Mesodermal cell (in vitro differentiated cells): ENCODE results near the gene FGGY.

Experiments used
- H3K27ac ChIP-seq: 2 replicates; pipeline ENCODE4 v1.7.0; 2013; ENCODE audit warnings: mild to moderate bottlenecking, low read depth, low read length, moderate library complexity; ENCODE audit not compliant: severe bottlenecking
- H3K36me3 ChIP-seq: 2 replicates; pipeline ENCODE4 v1.7.1; 2013; ENCODE audit warnings: mild to moderate bottlenecking, low read length, moderate library complexity; ENCODE audit not compliant: control insufficient read depth, insufficient read depth
- H3K4me1 ChIP-seq: one replicate; pipeline ENCODE4 v1.7.1; 2013; ENCODE audit warnings: mild to moderate bottlenecking, low read length; ENCODE audit not compliant: insufficient read depth, control insufficient read depth, poor library complexity, severe bottlenecking
- H3K4me3 ChIP-seq: 2 replicates; pipeline ENCODE4 v1.7.0; 2013; ENCODE audit warnings: low read length, control low read depth, mild to moderate bottlenecking; ENCODE audit not compliant: insufficient read depth, poor library complexity, severe bottlenecking; ENCODE audit errors: extremely low read depth
- H3K9me3 ChIP-seq: 2 replicates; pipeline ENCODE4 v1.7.1; 2013; ENCODE audit warnings: mild to moderate bottlenecking, low read length, moderate library complexity; ENCODE audit not compliant: control insufficient read depth
- WGBS, 2 experiments: methylation state at CpG; one replicate each; pipeline ENCODE4 v1.1.5; 2013; ENCODE audit warnings: missing lambda C conversion rate in 2 of 2; ENCODE audit not compliant: insufficient coverage in 2 of 2; 5-methylcytosine and 5-hydroxymethylcytosine counted together

FGGY gene

GRCh38 chr1:59390307-59390706 is 93.4 kb downstream of the FGGY start:
- Histone ChIP-seq H3K4me3 (no peak overlapping the region), H3K4me1 (peaks cover 9% of the 10 kb centered on the region), H3K9me3 (no peaks in the 10 kb centered on the region), H3K36me3 (no peaks in the 10 kb centered on the region), H3K27ac (no peak overlapping the region)
- WGBS, 2 experiments: no CpG with 5 or more reads among the region's 3 CpGs

GRCh38 chr1:59391212-59392179 is 94.6 kb downstream of the FGGY start:
- Histone ChIP-seq H3K4me3 (no peak overlapping the region), H3K27ac (no peak overlapping the region), H3K36me3 (no peaks in the 10 kb centered on the region), H3K4me1 (peaks cover 9% of the 10 kb centered on the region), H3K9me3 (no peaks in the 10 kb centered on the region)
- 76 to 94% methylated on average over 2 to 3 of the region's 7 CpGs for WGBS, 2 experiments

DNA sequence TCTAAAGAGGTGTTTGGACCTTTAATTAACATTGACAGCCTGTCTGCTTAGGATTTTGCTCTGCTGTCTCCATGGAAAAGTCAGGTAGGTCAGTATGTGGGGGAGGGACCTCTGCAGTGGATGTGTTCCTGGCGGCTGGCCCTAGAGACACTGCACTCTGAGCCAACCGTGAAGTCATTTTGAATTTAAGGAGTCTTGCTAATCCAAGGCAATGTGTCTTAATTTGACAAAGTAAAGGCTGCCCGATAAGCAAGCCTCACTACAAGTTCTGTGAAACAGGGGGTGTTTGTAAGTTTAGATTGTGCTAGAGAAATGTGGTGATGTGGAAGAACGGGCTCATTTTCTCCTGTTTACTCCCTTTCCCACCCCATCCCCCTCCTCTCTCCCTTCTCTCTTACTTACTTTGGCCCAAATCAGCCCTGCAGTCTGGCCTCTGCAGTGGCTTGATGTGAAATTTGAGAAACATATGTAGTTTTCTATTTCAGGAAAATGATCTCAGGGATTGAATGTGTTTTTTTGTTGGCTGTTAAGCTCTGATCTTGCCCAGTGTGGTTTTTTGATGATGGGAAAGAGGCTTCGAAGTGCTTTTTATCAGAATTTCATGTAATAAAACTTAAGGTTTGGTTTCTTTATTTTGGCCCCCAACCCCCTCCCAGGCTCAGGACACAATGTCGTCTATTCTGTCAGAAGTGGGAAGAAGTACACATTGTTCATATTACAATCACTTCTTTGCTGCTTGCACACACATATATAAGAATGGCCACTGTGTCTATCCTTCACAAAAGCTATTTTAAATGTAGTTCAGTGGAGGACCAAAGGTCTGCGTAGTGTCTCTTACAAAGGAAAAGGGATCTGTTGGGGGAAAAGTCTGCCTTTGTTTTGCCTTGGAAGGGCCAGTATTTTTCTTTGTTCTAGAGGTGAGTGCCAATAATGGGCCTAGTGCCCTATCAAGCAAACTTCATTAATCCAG is 96.6 kb downstream of the FGGY start:
- 45 to 52% methylated on average over 3 of the region's 7 CpGs for WGBS, 2 experiments
- H3K4me1 ChIP-seq: peaks cover 9% of the 10 kb centered on the region
- peak overlapping the region; percentile 88 for H3K27ac ChIP-seq
- no peaks in the 10 kb centered on the region for H3K36me3 ChIP-seq
- no peaks in the 10 kb centered on the region for H3K9me3 ChIP-seq
- H3K4me3 ChIP-seq: no peak overlapping the region

DNA sequence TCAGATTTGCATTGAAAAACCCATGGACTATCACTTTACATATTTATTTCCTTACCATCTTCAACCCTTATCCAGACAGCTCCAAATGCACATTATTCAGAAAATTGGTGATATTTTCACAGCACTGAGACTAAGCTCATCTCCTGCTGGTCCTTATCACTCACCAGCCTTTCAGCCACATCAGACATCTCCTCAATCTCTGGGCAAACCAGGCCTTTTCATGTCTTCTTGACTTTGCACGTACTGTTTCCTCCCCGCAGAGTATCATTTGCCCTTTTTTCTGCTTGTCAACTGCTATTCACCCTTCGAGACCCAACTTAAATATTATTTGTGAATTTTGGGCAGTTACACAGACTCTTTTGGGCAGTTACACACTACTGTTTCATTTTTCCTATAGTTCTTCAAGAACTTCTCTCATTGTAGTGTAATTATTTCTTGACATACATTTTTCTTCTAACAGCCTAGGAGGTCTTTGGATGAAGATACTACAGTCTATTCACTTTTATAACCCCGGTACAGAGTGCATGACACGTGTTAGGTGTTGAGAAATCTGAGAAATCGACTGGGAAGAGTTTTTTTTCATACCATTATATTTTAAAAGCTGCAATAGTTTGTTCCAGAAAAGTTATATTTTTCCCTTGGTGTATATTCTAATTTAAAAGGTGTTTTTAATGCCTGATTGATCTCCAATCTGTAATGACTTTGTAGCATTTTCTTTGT is 98.0 kb downstream of the FGGY start:
- H3K4me1 ChIP-seq: peaks cover 9% of the 10 kb centered on the region
- H3K4me3 ChIP-seq: no peak overlapping the region
- H3K36me3 ChIP-seq: no peaks in the 10 kb centered on the region
- H3K27ac ChIP-seq: no peak overlapping the region
- no peaks in the 10 kb centered on the region for H3K9me3 ChIP-seq
- no CpG with 5 or more reads among the region's 6 CpGs for WGBS, 2 experiments

- H3K9me3 ChIP-seq: no peaks in the 10 kb centered on the region
- 100% methylated on average over 1 of the region's 1 CpG for WGBS, 2 experiments
- no peaks in the 10 kb centered on the region for H3K36me3 ChIP-seq
- no peak overlapping the region for H3K4me3 ChIP-seq
- H3K27ac ChIP-seq: no peak overlapping the region
- H3K4me1 ChIP-seq: peaks cover 9% of the 10 kb centered on the region
Observed at GRCh38 chr1:59396387-59396786, 99.5 kb downstream of the FGGY start.

GRCh38 chr1:59397139-59397858 is 100.4 kb downstream of the FGGY start:
- 56 to 86% methylated on average over 1 to 3 of the region's 7 CpGs for WGBS, 2 experiments
- Histone ChIP-seq H3K4me1 (peaks cover 9% of the 10 kb centered on the region), H3K9me3 (no peaks in the 10 kb centered on the region), H3K4me3 (no peak overlapping the region), H3K27ac (no peak overlapping the region), H3K36me3 (no peaks in the 10 kb centered on the region)

GRCh38 chr1:59399642-59400041 is 102.7 kb downstream of the FGGY start:
- no peaks in the 10 kb centered on the region for H3K4me1 ChIP-seq
- no peak overlapping the region for H3K27ac ChIP-seq
- H3K4me3 ChIP-seq: no peak overlapping the region
- H3K9me3 ChIP-seq: no peaks in the 10 kb centered on the region
- WGBS, 2 experiments: 70 to 80% methylated on average over 1 of the region's 1 CpG
- no peaks in the 10 kb centered on the region for H3K36me3 ChIP-seq

GRCh38 chr1:59401581-59401980 is 104.7 kb downstream of the FGGY start:
- 89 to 100% methylated on average over 1 to 2 of the region's 3 CpGs for WGBS, 2 experiments
- no peak overlapping the region for H3K4me3 ChIP-seq

DNA sequence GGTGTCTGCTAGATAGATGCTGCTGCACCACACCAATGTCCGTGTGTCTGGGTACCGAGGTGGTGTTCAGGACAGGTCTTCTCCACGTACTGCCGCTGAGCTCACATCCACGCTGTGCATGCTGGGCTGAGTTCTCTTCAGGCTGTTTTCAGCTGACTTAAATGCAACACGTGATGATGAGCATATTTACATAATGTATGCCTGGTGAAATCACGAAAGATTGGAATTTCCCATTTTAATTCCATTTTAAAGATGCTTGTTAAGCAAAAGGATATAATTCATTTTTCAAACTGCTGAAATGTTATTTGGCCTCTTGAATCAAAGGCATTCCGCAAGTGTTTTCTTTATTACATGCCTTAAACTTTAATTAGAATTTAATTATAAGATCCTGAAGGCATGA is 107.9 kb downstream of the FGGY start:
- WGBS, 2 experiments: 91 to 98% methylated on average over 5 to 6 of the region's 8 CpGs
- no peaks in the 10 kb centered on the region for H3K36me3 ChIP-seq
- no peak overlapping the region for H3K27ac ChIP-seq
- peaks cover 8% of the 10 kb centered on the region for H3K4me1 ChIP-seq
- no peak overlapping the region for H3K4me3 ChIP-seq
- H3K9me3 ChIP-seq: no peaks in the 10 kb centered on the region

More at GRCh38 chr1:59401581-59401980, 104.7 kb downstream of the FGGY start:
- H3K36me3 ChIP-seq: no peaks in the 10 kb centered on the region
- no peaks in the 10 kb centered on the region for H3K9me3 ChIP-seq
- H3K4me1 ChIP-seq: no peaks in the 10 kb centered on the region
- H3K27ac ChIP-seq: no peak overlapping the region
